ENCODE results near the gene SLAMF1. TPM values are rescaled to one million over a fixed set of nuclear protein-coding genes. Genes with fewer than 3 reads are reported as not detected.
"Not testable (repeated sequence)": the region's sequence is repeated elsewhere in the genome, so short reads cannot be mapped to it uniquely, and the experiment has no call there.

Gene SLAMF1
- total and polyA plus RNA-seq, 12 donors: 0.07 to 1.6 (median 0.26) TPM; not detected in 2

DNA sequence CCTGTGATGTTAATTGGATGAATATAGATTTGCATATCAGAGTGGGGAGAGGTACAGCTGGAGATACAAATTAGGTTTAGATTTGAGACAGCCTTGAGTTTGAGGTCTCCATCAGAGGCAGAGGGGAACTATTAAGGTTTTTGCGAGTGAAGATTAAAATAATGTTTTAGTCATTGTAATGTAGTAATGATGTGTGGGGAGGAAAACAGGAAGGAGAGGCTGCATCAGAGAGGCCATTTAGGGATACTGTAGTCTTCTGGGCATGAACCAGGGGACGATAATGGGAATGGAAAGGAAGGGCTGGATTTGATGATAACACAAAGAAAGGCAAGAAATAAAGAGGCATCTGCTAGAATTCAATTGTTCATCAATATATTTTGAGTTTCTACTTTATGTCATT lies 77.0 kb downstream of the SLAMF1 start:
- no peak for TF ChIP-seq POLR2A (IDR thresholded peaks at IDR 0.05)
- TF ChIP-seq, protein P1, sequence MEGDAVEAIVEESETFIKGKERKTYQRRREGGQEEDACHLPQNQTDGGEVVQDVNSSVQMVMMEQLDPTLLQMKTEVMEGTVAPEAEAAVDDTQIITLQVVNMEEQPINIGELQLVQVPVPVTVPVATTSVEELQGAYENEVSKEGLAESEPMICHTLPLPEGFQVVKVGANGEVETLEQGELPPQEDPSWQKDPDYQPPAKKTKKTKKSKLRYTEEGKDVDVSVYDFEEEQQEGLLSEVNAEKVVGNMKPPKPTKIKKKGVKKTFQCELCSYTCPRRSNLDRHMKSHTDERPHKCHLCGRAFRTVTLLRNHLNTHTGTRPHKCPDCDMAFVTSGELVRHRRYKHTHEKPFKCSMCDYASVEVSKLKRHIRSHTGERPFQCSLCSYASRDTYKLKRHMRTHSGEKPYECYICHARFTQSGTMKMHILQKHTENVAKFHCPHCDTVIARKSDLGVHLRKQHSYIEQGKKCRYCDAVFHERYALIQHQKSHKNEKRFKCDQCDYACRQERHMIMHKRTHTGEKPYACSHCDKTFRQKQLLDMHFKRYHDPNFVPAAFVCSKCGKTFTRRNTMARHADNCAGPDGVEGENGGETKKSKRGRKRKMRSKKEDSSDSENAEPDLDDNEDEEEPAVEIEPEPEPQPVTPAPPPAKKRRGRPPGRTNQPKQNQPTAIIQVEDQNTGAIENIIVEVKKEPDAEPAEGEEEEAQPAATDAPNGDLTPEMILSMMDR (IDR thresholded peaks at IDR 0.05): no peak
- Histone ChIP-seq H3K27me3 (no peaks in the 10 kb centered on the region), H3K27ac (no peak overlapping the region), H3K9me3 (replicated peaks in 1 of 3) (no peaks in the 10 kb centered on the region), H3K4me1 (replicated peaks in 1 of 2) (peaks cover 0 to 5% of the 10 kb centered on the region in 2 donors), H3K4me3 (no peak overlapping the region), H3K36me3 (replicated peaks in 1 of 2) (no peaks in the 10 kb centered on the region)
- 49 to 81% (median 68%) methylated on average over 2 of the region's 2 CpGs for WGBS, 4 donors
- no peak for DNase-seq
- intact Hi-C loops (cut with DNase I): no loop called here

DNA sequence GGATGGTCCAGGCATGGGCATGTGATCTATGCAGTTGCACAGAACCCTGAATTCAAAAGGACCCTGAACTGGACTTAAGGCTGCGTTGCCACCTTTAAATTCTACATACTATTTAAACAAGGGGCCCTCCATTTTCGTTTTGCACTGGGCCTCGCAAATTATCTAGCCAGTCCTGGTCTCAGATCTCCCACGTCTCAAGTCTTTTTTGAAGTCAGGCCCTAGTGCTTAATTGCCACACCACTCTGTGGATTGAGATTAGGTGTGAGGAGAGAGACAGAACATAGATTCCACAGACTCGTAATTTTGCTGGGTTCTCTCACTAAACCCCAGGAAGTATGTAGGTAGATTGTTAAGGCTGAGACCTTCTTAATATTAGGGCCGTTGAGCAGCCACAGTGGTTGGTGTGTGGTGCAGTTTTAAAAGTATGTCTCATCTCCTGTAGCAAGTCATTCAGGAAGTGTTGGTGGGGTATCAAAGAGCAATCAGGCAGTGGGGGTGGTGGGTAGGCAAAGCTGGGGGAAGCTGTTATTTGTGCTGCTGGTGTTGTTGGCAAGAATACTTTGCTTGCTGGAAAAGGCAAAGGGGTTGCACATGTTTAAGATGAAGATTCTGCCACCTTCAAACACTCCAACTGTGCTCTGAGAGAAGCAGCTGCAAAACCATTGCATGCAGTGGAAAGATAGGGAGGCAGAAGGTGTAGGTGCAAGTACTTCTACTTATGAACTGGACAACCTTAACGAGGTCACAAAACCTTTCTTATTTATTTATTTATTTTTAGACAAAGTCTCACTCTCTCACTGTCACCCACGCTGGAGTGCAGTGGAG lies 78.8 kb downstream of the SLAMF1 start:
- Histone ChIP-seq H3K4me1 (replicated peaks in 1 of 2) (peaks cover 0 to 5% of the 10 kb centered on the region in 2 donors), H3K36me3 (replicated peaks in 1 of 2) (no peaks in the 10 kb centered on the region), H3K4me3 (no peak overlapping the region), H3K27ac (no peak overlapping the region), H3K27me3 (no peaks in the 10 kb centered on the region), H3K9me3 (replicated peaks in 1 of 3) (no peaks in the 10 kb centered on the region)
- intact Hi-C loops (cut with DNase I): no loop called here
- TF ChIP-seq POLR2A (IDR thresholded peaks at IDR 0.05): no peak
- TF ChIP-seq, protein P1 (IDR thresholded peaks at IDR 0.05): no peak
- WGBS, 4 donors: 50 to 74% (median 66%) methylated on average over 8 of the region's 8 CpGs
- no peak for DNase-seq

DNA sequence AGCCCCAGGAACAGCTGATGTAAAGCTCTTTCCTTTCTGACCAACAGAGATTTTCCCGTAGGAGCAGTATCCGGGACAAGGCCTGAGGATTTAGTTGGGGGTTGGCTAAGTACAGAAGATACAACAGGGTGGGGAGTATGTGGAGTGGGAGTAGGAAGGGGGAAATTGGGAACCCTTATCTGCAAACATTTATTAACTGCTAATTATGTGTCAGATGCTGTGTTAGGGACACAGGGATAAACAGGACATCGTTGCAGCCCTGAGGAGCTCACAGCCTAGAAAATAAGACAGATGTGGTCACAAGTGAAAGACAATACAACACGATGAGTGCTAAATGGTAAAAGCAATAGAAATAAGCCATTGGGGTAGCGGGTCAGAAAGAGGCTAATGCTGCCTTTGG lies 79.5 kb downstream of the SLAMF1 start:
- 83 to 87% (median 86%) methylated on average over 5 of the region's 5 CpGs for WGBS, 4 donors
- intact Hi-C loops (cut with DNase I): no loop called here

DNA sequence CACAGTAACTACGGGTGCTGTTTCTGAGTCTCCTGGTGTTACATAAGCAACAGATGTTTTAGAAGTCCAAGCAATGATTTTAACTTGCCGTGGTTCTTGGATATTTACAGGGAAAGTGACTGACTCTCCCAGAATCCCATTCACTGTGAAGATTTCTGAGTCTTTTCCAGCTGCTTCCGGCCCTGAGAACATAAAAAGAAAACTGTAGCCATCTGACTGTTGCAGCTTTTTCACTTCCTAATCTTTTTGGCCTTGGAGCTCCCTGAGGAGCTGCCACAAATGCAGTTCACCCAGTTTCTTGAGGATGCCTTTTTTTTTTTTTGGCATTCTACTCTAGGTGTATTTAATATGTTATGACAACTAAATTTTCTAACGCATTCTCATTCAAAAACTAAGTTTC lies 81.3 kb downstream of the SLAMF1 start:
- WGBS, 4 donors: 33 to 42% (median 40%) methylated on average over 4 of the region's 4 CpGs
- Histone ChIP-seq H3K27me3 (no peaks in the 10 kb centered on the region), H3K9me3 (replicated peaks in 1 of 3) (no peaks in the 10 kb centered on the region), H3K36me3 (replicated peaks in 1 of 2) (no peaks in the 10 kb centered on the region), H3K4me1 (replicated peaks in 1 of 2) (peaks cover 0 to 5% of the 10 kb centered on the region in 2 donors), H3K4me3 (no peak overlapping the region), H3K27ac (no peak overlapping the region)
- intact Hi-C loops (cut with DNase I): no loop called here
- DNase-seq: no peak
- TF ChIP-seq, protein P1 (IDR thresholded peaks at IDR 0.05): no peak
- no peak for TF ChIP-seq POLR2A (IDR thresholded peaks at IDR 0.05)

More for the DNA sequence above, 79.5 kb downstream of the SLAMF1 start:
- no peak for DNase-seq
- no peak overlapping the region for H3K27ac ChIP-seq
- no peaks in the 10 kb centered on the region for H3K27me3 ChIP-seq
- H3K36me3 ChIP-seq (replicated peaks in 1 of 2): no peaks in the 10 kb centered on the region
- no peak overlapping the region for H3K4me3 ChIP-seq
- H3K9me3 ChIP-seq (replicated peaks in 1 of 3): no peaks in the 10 kb centered on the region
- TF ChIP-seq, protein P1 (IDR thresholded peaks at IDR 0.05): no peak
- TF ChIP-seq POLR2A (IDR thresholded peaks at IDR 0.05): no peak
- peaks cover 0 to 5% of the 10 kb centered on the region in 2 donors for H3K4me1 ChIP-seq (replicated peaks in 1 of 2)

DNA sequence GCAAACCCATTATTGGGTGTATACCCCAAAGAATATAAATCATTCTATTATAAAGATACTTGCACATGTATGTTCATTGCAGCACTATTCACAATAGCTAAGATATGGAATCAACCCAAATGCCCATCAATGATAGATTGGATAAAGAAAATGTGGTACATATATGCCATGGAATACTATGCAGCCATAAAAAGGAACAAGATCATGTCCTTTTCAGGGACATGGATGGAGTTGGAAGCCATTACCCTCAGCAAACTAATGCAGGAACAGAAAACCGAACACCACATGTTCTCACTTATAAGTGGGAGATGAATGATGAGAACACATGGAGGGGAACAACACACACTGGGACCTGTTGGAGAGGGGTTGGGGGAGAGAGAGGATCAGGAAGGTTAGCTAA lies 83.6 kb downstream of the SLAMF1 start:
- WGBS, 4 donors: 59 to 74% (median 66%) methylated on average over 1 of the region's 1 CpG
- intact Hi-C loops (cut with DNase I); H3K4me3 ChIP-seq; H3K27ac ChIP-seq; DNase-seq; H3K36me3 ChIP-seq (replicated peaks in 1 of 2); H3K9me3 ChIP-seq (replicated peaks in 1 of 3); H3K27me3 ChIP-seq; H3K4me1 ChIP-seq (replicated peaks in 1 of 2): not testable (repeated sequence)

DNA sequence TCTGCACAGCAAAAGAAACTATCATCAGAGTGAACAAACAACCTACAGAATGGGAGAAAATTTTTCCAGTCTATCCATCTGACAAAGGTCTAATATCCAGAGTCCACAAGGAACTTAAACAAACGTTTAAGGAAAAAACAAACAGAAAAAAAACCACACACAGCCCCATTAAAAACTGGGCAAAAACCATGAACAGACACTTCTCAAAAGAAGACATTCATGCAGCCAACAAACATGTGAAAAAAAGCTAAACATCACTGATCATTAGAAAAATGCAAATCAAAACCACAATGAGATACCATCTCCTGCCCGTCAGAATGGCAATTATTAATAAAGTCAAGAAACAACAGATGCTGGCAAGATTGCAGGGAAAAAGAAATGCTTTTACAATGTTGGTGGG lies 84.1 kb downstream of the SLAMF1 start:
- intact Hi-C loops (cut with DNase I); H3K9me3 ChIP-seq (replicated peaks in 1 of 3); DNase-seq; H3K27ac ChIP-seq; H3K36me3 ChIP-seq (replicated peaks in 1 of 2); H3K4me1 ChIP-seq (replicated peaks in 1 of 2); H3K4me3 ChIP-seq; H3K27me3 ChIP-seq: not testable (repeated sequence)
- 70 to 82% (median 73%) methylated on average over 2 of the region's 2 CpGs for WGBS, 4 donors

Measured in adrenal gland (tissue), 12 donors.